HG02870 (cell line): ENCODE data around the gene CD86.
"Not testable (repeated sequence)": the region's sequence is repeated elsewhere in the genome, so short reads cannot be mapped to it uniquely, and the experiment has no call there.

Experiments used
- ATAC-seq: cut with Tn5 transposase; IDR thresholded peaks from one replicate; pipeline ENCODE4 v1.9.1; 2021; ENCODE audit warnings: mild to moderate bottlenecking, moderate library complexity; ENCODE audit not compliant: unreplicated experiment

CD86 gene

GRCh38 chr3:122055215-122055614 lies at the start of gene CD86:
CD86 (plus strand) TSS chr3:122055362; CDS start chr3:122055490, 128 bp downstream.
- peak; percentile 96 for ATAC-seq

GRCh38 chr3:122006267-122006666 lies 48.9 kb upstream of the CD86 start:
- no peak for ATAC-seq

GRCh38 chr3:122008166-122008565 lies 47.0 kb upstream of the CD86 start:
- ATAC-seq: no peak

- ATAC-seq: no peak
Measured at GRCh38 chr3:122010506-122010905, 44.7 kb upstream of the CD86 start.

GRCh38 chr3:122011396-122011795 lies 43.8 kb upstream of the CD86 start:
- ATAC-seq: no peak

- ATAC-seq: no peak
Measured at GRCh38 chr3:122012821-122013220, 42.3 kb upstream of the CD86 start.

GRCh38 chr3:122013448-122013925 lies 41.7 kb upstream of the CD86 start:
- ATAC-seq: no peak

GRCh38 chr3:122014741-122015140 lies 40.4 kb upstream of the CD86 start:
- peak; percentile 81 for ATAC-seq

GRCh38 chr3:122019493-122019892 lies 35.7 kb upstream of the CD86 start:
- no peak for ATAC-seq

- ATAC-seq: no peak
Measured at GRCh38 chr3:122021037-122021436, 34.1 kb upstream of the CD86 start.

- ATAC-seq: no peak
Measured at GRCh38 chr3:122021811-122022401, 33.3 kb upstream of the CD86 start, which contains the start of gene ILDR1. ILDR1 (minus strand) TSS chr3:122022247; CDS start chr3:122022077, 170 bp downstream.

- no peak for ATAC-seq
Measured at GRCh38 chr3:122023335-122023910, 31.7 kb upstream of the CD86 start.

GRCh38 chr3:122024800-122025199 lies 30.4 kb upstream of the CD86 start:
- no peak for ATAC-seq

- peak; percentile 78 for ATAC-seq
Measured at GRCh38 chr3:122025296-122025695, 29.9 kb upstream of the CD86 start.

GRCh38 chr3:122030381-122031122 lies 24.6 kb upstream of the CD86 start:
- ATAC-seq: peak; percentile 70

- ATAC-seq: peak; percentile 33
Measured at GRCh38 chr3:122031123-122031468, 24.1 kb upstream of the CD86 start.

GRCh38 chr3:122032531-122032930 lies 22.6 kb upstream of the CD86 start:
- ATAC-seq: no peak

GRCh38 chr3:122033023-122033422 lies 22.1 kb upstream of the CD86 start:
- no peak for ATAC-seq

GRCh38 chr3:122047296-122047695 lies 7.9 kb upstream of the CD86 start:
- not testable (repeated sequence) for ATAC-seq

- ATAC-seq: not testable (repeated sequence)
Measured at GRCh38 chr3:122047773-122048172, 7.4 kb upstream of the CD86 start.

GRCh38 chr3:122052968-122053367 lies 2.2 kb upstream of the CD86 start:
- no peak for ATAC-seq

GRCh38 chr3:122057671-122058070 lies 2.5 kb downstream of the CD86 start:
- ATAC-seq: no peak
